Activated naive CD4-positive, alpha-beta T cell treated with anti-CD3 and anti-CD28 coated beads for 36 hours (primary cell): ENCODE data around the gene ZNRF3. TPM values are rescaled to one million over a fixed set of nuclear protein-coding genes. Genes with fewer than 3 reads are reported as not detected.

Source experiments
- CTCF ChIA-PET: fragments of 350-600 bp; sonication (Branson Sonifier 250); formaldehyde crosslinking; loops from one replicate; lab custom pipeline; 2021; ENCODE audit warnings: antibody characterized with exemption; lab: Charles Lee
- DNase-seq: peaks from one replicate; pipeline ENCODE4 v3.0.0-alpha.2; 2020
- H3K27ac Mint-ChIP-seq: one replicate; pipeline ENCODE4 v1.8.0; 2021; ENCODE audit warnings: mild to moderate bottlenecking, mixed read lengths
- H3K27me3 Mint-ChIP-seq: one replicate; pipeline ENCODE4 v1.8.0; 2021; ENCODE audit warnings: low read depth, mixed read lengths
- H3K36me3 Mint-ChIP-seq: one replicate; pipeline ENCODE4 v1.8.0; 2021; ENCODE audit warnings: low read depth, mixed read lengths
- H3K4me1 Mint-ChIP-seq: one replicate; pipeline ENCODE4 v1.8.0; 2021; ENCODE audit warnings: low read depth, mixed read lengths
- H3K4me3 Mint-ChIP-seq: one replicate; pipeline ENCODE4 v1.8.0; 2021; ENCODE audit warnings: mild to moderate bottlenecking, moderate library complexity, mixed read lengths
- H3K9me3 Mint-ChIP-seq: one replicate; pipeline ENCODE4 v1.8.0; 2021; ENCODE audit warnings: mixed read lengths
- intact Hi-C: fragments of 100-400 bp; cut with micrococcal nuclease; formaldehyde crosslinking; loops from one replicate; pipeline ENCODE4 v1.15.1; 2023
- total RNA-seq, 2 experiments: library from RNA; stranded (reverse); gene quantifications; one replicate each; pipeline ENCODE4 v1.2.3, GENCODE V29; 2021

ZNRF3 gene
- total RNA-seq, 2 experiments from 2014 or later = 1.6 to 2.2 TPM

DNA sequence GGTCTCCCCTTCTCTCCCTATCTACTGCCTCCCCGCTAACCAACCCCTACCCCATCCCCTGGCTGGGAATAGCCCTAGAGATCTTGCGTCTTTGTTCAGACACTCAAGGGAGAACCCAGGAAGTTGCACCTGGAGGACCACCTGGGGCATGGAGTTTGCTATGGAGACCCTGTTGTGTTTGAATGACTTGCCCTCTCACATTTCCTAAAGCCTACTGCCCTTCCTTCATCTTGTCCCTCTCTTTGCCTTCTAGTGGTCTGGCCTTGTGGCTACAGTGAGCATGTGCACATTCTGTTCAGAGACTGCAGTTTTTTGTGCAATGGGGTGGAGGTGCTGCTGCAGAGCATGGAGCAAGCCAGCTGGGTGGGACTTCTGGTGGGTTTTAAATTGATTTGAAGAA, 42.5 kb downstream of the ZNRF3 start:
- Mint-ChIP-seq H3K27me3 (peaks cover 28% of the 10 kb centered on the region), H3K27ac (no peak overlapping the region), H3K4me3 (no peak overlapping the region), H3K9me3 (no peaks in the 10 kb centered on the region), H3K4me1 (peaks cover 11% of the 10 kb centered on the region), H3K36me3 (no peaks in the 10 kb centered on the region)
- intact Hi-C loops = no loop called here
- no peak for DNase-seq
- CTCF ChIA-PET = no interaction called here

DNA sequence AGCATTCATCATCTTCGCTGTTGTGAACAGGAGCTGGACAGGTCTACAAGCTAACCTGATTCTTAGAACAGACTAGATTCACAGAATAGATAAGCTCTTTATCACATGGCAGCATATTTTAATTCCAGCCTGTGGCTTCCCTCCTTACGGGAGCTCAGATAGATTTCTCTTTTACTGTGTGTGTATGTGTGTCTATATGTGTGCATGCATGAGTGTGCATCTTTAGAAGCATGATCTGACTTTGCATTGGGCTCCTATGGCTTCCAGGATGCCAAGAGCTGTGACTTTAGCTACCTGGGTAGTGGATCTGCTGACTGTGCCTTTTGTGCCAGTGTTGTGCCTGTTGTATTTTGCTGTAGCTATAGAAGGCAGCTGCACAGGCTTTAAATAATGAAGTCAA, 44.3 kb downstream of the ZNRF3 start:
- CTCF ChIA-PET = interaction anchor here (0.6 kb wide), 1 partner anchor 315 kb away, joined by 5 read pairs; no protein-coding TSS in a partner anchor
- intact Hi-C loops = no loop called here
- Mint-ChIP-seq H3K4me1 (peaks cover 8% of the 10 kb centered on the region), H3K36me3 (no peaks in the 10 kb centered on the region), H3K27ac (no peak overlapping the region), H3K9me3 (no peaks in the 10 kb centered on the region), H3K27me3 (peaks cover 38% of the 10 kb centered on the region), H3K4me3 (no peak overlapping the region)
- DNase-seq = no peak

DNA sequence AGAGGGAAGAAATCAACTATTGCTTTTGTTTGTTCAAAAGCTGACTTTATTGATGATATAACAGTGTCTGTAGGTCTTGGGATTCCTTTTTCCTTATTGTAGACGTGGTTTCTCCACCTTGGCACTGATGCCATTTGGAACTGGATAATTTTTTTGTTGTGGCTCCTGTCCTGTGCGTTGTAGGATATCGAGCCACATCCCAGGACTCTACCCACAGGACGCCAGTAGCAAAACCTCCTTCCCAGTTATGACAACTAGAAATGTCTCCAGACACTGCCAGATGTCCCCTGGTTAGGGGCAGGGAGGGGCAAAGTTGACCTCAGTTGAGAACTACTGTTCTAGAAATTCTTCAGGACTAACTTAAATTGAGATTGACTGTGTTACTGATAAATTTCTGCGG, 45.8 kb downstream of the ZNRF3 start:
- CTCF ChIA-PET = no interaction called here
- Mint-ChIP-seq H3K4me1 (peaks cover 8% of the 10 kb centered on the region), H3K27me3 (peaks cover 40% of the 10 kb centered on the region), H3K27ac (no peak overlapping the region), H3K4me3 (no peak overlapping the region), H3K36me3 (no peaks in the 10 kb centered on the region), H3K9me3 (no peaks in the 10 kb centered on the region)
- DNase-seq = no peak
- intact Hi-C loops = no loop called here

DNA sequence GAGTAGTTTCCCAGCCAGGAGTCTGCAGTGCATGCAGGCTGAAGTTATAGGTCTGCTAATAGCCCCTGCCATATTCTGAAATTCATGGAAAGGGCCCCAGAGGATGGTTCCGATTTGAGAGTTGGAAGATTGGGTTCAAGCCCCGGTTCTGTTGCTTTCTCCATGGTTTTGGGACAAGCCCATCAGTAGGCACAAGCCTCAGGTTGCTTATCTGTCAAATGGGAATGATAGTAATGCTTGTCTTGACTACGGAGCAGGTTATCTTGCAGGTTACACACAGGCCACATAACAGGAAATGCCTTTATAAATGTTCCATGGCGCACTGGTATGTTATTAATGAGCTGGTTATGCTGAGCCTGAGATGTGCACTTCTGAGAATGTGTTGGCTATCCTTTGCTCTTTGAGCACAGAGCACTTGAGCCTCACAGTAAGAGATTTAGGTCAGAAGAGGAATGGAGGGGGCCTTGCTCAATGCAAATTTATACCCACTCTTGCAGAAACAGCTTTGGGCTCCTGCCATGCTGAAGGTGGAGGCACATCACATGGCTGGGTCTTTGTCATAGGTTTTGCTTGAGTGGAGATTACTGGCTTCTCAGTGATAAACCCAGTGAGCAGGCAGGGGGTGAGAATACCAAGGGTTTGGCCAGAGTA, 47.1 kb downstream of the ZNRF3 start:
- no peak overlapping the region for H3K27ac Mint-ChIP-seq
- H3K4me3 Mint-ChIP-seq = no peak overlapping the region
- H3K36me3 Mint-ChIP-seq = no peaks in the 10 kb centered on the region
- H3K9me3 Mint-ChIP-seq = no peaks in the 10 kb centered on the region
- peaks cover 35% of the 10 kb centered on the region for H3K27me3 Mint-ChIP-seq
- intact Hi-C loops = no loop called here
- CTCF ChIA-PET = no interaction called here
- H3K4me1 Mint-ChIP-seq = peaks cover 6% of the 10 kb centered on the region
- no peak for DNase-seq

DNA sequence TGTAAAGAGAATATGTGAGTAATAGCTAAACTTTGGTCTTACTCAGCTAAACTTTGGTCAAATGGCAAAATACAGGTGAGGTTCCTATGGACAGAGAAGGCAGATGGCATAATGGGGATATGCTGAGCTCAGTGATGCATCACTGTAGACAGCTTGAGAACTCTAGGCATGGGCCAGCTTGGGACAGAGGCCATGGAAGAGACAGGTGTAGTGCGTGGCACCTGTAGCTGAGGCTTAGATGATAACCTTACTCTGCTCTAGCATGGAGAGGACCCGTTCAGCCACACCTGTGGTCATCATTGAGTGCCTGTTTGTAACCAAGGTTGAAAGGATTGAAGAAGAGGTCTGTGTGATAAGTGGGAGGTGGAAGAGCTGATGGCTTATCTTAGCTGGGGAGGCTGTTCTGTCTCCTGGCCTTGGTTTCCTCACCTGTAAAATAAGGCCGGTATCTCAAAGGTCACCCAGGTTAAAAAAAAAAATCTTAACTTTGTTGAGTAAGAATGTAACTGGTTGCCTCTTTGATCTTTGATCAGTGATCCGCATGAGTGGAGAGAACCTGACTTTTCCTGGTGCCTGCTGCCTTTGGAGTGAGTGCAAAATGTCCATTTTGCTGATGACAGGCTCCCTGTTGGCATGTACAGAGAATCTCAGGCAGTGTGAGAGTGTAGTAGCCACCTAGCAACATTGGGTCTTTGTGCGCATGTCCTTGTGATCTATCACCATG, 48.6 kb downstream of the ZNRF3 start:
- Mint-ChIP-seq H3K36me3 (no peaks in the 10 kb centered on the region), H3K27ac (no peak overlapping the region), H3K9me3 (no peaks in the 10 kb centered on the region), H3K4me3 (no peak overlapping the region), H3K4me1 (no peaks in the 10 kb centered on the region), H3K27me3 (peaks cover 42% of the 10 kb centered on the region)
- intact Hi-C loops = no loop called here
- CTCF ChIA-PET = no interaction called here
- DNase-seq = no peak

DNA sequence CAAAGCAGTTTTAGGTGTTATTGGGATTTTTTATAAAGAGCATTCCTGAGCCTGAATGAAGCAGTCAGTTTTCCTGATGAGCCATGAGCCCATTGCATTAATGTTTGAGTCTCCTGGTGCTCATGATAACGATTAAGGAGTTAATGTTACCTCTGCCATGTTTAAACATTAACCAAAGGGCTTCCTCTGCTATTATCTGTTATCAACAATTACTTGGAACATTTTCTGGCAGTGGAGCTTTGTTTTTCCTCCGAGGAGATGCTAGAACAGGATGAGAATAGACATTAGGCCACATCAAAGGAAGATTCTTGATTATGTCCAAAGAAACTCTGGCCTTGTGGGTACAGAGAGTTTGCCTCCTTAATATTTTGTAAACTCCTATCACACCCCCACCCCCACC, 49.9 kb downstream of the ZNRF3 start:
- Mint-ChIP-seq H3K4me3 (no peak overlapping the region), H3K9me3 (no peaks in the 10 kb centered on the region), H3K36me3 (no peaks in the 10 kb centered on the region), H3K27me3 (peaks cover 44% of the 10 kb centered on the region), H3K4me1 (no peaks in the 10 kb centered on the region), H3K27ac (no peak overlapping the region)
- CTCF ChIA-PET = no interaction called here
- intact Hi-C loops = no loop called here
- no peak for DNase-seq

DNA sequence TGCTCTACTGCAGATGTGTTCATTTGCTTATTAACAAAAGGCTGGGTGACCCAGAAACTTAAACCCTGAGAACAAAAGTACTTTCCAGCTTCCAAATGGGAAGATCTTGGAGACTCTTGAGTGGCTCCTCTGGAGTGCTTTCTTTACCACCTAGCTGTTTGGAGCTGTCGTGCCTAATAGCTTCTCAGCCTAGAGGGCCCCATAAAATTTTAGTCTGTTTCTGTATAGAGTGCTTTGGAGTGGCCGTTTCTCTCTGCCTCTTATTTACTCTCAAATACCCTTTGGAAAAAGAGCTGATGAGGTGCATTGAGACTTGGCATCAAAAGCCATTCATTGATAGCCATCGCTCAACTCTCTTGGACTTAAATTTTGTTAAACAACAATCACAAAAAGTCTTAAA, 50.7 kb downstream of the ZNRF3 start:
- no peak for DNase-seq
- CTCF ChIA-PET = no interaction called here
- H3K27me3 Mint-ChIP-seq = peaks cover 44% of the 10 kb centered on the region
- H3K9me3 Mint-ChIP-seq = no peaks in the 10 kb centered on the region
- no peak overlapping the region for H3K27ac Mint-ChIP-seq
- H3K4me3 Mint-ChIP-seq = no peak overlapping the region
- H3K4me1 Mint-ChIP-seq = no peaks in the 10 kb centered on the region
- intact Hi-C loops = no loop called here
- H3K36me3 Mint-ChIP-seq = no peaks in the 10 kb centered on the region

DNA sequence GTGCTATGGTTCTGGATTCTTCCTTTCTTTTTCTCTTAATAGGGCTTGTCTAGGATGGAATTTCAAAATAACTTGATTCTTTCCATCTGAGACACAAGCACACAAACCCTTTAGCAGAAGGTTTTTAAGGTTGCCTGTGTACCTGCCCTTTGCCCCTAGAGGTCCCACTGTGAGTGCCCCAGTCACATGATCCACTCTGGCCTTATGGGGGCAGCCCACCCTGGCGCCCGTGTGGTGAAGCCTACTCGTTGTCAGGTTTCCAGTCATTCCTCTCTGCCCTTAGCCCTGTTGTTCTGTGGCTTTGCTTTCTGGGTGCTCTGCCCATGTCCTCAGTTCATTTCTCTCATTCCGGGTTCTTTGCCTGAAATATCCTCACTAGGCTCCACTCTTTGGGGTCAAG, 51.8 kb downstream of the ZNRF3 start:
- Mint-ChIP-seq H3K4me1 (no peaks in the 10 kb centered on the region), H3K27ac (no peak overlapping the region), H3K27me3 (peaks cover 48% of the 10 kb centered on the region), H3K36me3 (no peaks in the 10 kb centered on the region), H3K4me3 (no peak overlapping the region), H3K9me3 (no peaks in the 10 kb centered on the region)
- CTCF ChIA-PET = no interaction called here
- intact Hi-C loops = no loop called here
- DNase-seq = no peak

DNA sequence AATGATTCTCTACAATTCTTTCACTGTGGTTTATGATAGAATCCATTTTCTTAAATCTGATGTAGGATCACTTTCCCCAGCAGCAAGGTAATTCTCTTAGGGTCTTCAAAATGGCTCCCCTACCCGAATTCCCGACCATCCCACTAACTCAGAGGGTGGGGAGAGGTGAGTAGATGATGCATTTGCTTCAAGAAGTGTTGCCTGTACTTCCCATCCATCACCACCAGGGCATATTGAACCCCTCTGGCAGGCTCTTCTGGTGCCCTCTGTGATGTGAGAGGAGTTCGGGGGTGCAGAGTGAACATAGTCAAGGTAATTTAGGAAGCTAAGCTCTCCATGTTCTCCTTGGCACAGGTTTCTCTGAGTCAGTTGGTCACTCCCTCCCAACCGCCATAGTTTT, 52.3 kb downstream of the ZNRF3 start:
- no peak overlapping the region for H3K27ac Mint-ChIP-seq
- CTCF ChIA-PET = no interaction called here

DNA sequence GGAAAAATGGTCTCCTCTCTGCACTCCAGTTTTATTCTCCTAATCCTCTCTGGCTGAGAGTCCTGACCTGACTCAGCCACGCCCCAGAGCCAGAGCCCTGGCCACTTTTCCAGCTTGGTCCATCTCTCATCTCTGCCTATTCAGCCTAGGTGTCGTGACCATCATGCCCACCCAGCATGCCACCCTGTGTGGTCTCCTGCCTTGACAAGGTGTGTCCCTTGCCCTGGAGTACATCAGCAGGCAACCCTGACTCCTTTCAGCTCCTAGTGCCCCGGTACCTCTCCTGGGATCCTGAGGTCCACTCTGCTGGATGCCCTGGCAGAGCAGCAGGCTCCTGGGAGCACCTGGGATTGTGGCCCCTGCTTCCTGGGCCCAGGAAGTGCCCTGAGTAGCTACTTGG, 52.8 kb downstream of the ZNRF3 start:
- no peak overlapping the region for H3K4me3 Mint-ChIP-seq
- no peak overlapping the region for H3K27ac Mint-ChIP-seq
- CTCF ChIA-PET = no interaction called here
- no peaks in the 10 kb centered on the region for H3K9me3 Mint-ChIP-seq
- intact Hi-C loops = no loop called here
- no peak for DNase-seq
- H3K36me3 Mint-ChIP-seq = no peaks in the 10 kb centered on the region
- no peaks in the 10 kb centered on the region for H3K4me1 Mint-ChIP-seq
- H3K27me3 Mint-ChIP-seq = peaks cover 44% of the 10 kb centered on the region

More for the DNA sequence above, 52.3 kb downstream of the ZNRF3 start:
- DNase-seq = no peak
- Mint-ChIP-seq H3K9me3 (no peaks in the 10 kb centered on the region), H3K4me3 (no peak overlapping the region), H3K4me1 (no peaks in the 10 kb centered on the region), H3K36me3 (no peaks in the 10 kb centered on the region), H3K27me3 (peaks cover 46% of the 10 kb centered on the region)
- intact Hi-C loops = no loop called here

DNA sequence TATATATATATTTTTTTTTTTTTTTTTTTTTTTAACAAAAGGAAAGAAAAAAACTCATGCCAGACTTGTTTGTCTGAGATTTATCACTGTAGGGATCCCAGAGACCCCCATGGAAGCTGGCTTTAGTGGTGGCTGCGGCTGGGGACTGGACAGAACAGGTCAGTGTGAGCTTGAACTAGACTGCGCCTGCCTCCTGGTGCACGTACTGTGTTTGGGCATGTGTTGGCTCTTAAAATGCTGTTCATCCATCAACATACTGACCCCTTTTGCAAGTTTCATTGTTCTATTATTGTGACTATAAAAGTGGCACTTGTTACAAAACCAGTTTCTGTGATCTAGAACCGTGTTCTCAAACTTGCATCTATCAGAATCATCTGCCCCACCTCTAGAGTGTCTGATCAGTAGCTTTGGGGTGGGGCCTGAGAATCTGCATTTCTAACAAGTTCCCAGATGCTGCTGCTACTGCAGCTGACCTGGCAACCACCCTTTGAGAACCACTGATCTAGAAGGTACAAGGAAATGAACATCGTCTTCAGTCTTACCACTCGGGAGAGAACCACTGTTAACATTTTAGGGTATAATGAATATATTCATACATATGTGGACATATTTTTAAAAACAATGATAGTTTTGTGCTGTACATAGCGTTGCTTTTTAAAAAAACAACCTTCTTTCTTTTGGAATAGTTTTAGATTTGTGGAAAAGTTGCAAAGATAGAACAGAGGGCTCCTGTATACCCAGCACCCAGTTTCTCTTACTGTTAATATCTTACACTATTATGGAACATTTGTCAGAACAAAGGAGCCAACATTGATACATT, 54.0 kb downstream of the ZNRF3 start:
- Mint-ChIP-seq H3K27me3 (peaks cover 34% of the 10 kb centered on the region), H3K9me3 (no peaks in the 10 kb centered on the region), H3K4me3 (no peak overlapping the region), H3K4me1 (no peaks in the 10 kb centered on the region), H3K27ac (no peak overlapping the region), H3K36me3 (no peaks in the 10 kb centered on the region)
- DNase-seq = no peak
- CTCF ChIA-PET = no interaction called here
- intact Hi-C loops = no loop called here

DNA sequence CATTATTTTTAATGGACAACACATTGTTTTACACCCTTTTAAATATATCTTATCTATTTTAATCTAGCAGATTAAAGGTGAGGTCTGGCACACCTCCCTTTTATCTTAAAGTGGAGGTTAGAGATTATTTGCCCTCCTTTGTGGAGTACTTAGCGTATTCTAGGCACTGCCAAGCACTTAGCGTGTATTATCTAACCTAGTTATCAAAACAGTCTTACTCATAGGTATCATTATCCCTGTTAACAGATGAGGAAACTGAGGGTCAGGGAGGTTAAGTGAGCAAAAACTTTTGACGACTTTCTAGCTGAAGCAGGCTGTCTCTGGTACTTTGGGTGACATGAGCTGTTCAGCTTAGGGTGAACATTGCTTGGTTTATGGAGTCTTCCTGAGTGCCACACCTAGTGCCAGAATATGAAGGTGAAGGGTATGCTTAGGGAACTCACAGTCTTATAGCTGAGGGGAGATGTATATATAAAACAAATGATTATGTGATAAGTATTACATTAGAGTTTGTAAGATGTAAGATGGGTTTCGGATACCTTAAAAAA, 55.0 kb downstream of the ZNRF3 start:
- CTCF ChIA-PET = interaction anchor here (0.6 kb wide), 1 partner anchor 125 kb away, joined by 3 read pairs; no protein-coding TSS in a partner anchor
- H3K9me3 Mint-ChIP-seq = no peaks in the 10 kb centered on the region
- no peak overlapping the region for H3K4me3 Mint-ChIP-seq

More for the DNA sequence above, 55.0 kb downstream of the ZNRF3 start:
- no peak for DNase-seq
- peaks cover 37% of the 10 kb centered on the region for H3K27me3 Mint-ChIP-seq
- H3K4me1 Mint-ChIP-seq = no peaks in the 10 kb centered on the region
- no peaks in the 10 kb centered on the region for H3K36me3 Mint-ChIP-seq
- intact Hi-C loops = no loop called here
- no peak overlapping the region for H3K27ac Mint-ChIP-seq
